Endothelial cell (in vitro differentiated cells): ENCODE measurements around the gene OR2F2. TPM values are rescaled to one million over a fixed set of nuclear protein-coding genes. Genes with fewer than 3 reads are reported as not detected.

ENCODE experiments used
- DNase-seq: peaks from one replicate; pipeline ENCODE4 v3.0.0; 2021; ENCODE audit warnings: low spot score
- H3K27ac Mint-ChIP-seq: one replicate; pipeline ENCODE4 v1.8.0; 2021; ENCODE audit warnings: mixed read lengths, inconsistent platforms; ENCODE audit not compliant: unreplicated experiment
- H3K27me3 Mint-ChIP-seq: one replicate; pipeline ENCODE4 v1.8.0; 2021; ENCODE audit warnings: mild to moderate bottlenecking, moderate library complexity, mixed read lengths, inconsistent platforms; ENCODE audit not compliant: unreplicated experiment
- H3K36me3 Mint-ChIP-seq: one replicate; pipeline ENCODE4 v1.8.0; 2021; ENCODE audit warnings: mild to moderate bottlenecking, low read depth, mixed read lengths, inconsistent platforms; ENCODE audit not compliant: unreplicated experiment
- H3K4me1 Mint-ChIP-seq: one replicate; pipeline ENCODE4 v1.8.0; 2021; ENCODE audit warnings: mild to moderate bottlenecking, mixed read lengths, inconsistent platforms; ENCODE audit not compliant: unreplicated experiment
- H3K4me3 Mint-ChIP-seq: one replicate; pipeline ENCODE4 v1.8.0; 2021; ENCODE audit warnings: mild to moderate bottlenecking, mixed read lengths, inconsistent platforms; ENCODE audit not compliant: unreplicated experiment
- H3K9me3 Mint-ChIP-seq: one replicate; pipeline ENCODE4 v1.8.0; 2021; ENCODE audit warnings: mixed read lengths, inconsistent platforms; ENCODE audit not compliant: unreplicated experiment
- long read RNA-seq: library from polyadenylated mRNA; unstranded; transcript quantifications from one replicate; pipeline ENCODE4 v2.0.0, GENCODE V29; 2020; ENCODE audit not compliant: unreplicated experiment
- total RNA-seq: library from RNA; stranded (reverse); fragmentation: NEBNext Ultra II Directional; extraction: Animal tissue kit (Norgen Biotek cat#: 25700); gene quantifications from one replicate; pipeline ENCODE4 v1.2.1, GENCODE V29; 2021; ENCODE audit not compliant: unreplicated experiment
- TF ChIP-seq, protein P1 (sequence below): fragments of 200-600 bp; sonication (generic); IDR thresholded peaks from one replicate; pipeline ENCODE4 v1.5.0; 2021; ENCODE audit warnings: antibody characterized with exemption; ENCODE audit not compliant: unreplicated experiment

Gene OR2F2, protein sequence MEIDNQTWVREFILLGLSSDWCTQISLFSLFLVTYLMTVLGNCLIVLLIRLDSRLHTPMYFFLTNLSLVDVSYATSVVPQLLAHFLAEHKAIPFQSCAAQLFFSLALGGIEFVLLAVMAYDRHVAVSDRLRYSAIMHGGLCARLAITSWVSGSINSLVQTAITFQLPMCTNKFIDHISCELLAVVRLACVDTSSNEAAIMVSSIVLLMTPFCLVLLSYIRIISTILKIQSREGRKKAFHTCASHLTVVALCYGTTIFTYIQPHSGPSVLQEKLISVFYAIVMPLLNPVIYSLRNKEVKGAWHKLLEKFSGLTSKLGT
- total RNA-seq: not detected
- long read RNA-seq: 0 reads

DNA sequence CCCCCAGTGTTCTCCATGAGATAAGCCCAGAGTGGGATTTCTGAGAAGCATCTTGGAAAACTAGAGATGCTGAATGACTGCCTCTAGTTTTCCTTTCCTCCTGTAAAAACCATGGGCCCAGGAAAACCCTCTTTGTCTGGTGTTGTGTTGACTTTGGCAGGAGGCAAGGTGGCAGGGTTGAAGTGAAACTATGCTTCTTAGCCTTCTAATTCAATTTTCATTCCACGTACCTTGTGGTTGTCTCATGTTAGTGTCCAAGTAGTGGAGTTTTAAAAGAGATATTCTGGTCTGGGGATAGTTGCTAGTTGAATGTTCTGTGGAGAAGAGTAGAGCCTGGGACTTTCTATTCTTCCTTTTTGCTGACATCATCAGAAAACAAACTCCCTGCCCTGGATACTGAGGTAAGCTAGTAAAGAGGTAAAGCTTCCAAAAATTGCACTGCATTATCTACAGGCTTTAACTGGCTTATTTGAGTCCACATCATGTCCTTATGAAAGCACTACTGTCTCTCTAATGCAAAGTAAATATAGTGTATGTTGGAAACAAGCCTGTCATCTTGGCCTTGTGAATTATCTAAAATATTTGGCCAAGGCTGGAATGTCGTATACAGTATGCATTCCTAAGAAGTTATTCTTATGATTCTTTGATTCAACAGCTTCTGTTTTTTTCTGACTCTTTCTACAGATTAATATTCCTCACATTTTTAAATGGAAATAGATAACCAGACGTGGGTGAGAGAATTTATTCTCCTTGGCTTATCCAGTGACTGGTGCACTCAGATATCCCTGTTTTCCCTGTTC lies at the start of gene OR2F2:
OR2F2 (plus strand) TSS at position 708 of the 800 bp plus-strand sequence; CDS start at position 708, 0 bp downstream.
- no peak for DNase-seq
- peaks cover 2% of the 10 kb centered on the region for H3K27me3 Mint-ChIP-seq
- H3K36me3 Mint-ChIP-seq: no peaks in the 10 kb centered on the region
- H3K4me1 Mint-ChIP-seq: no peaks in the 10 kb centered on the region
- TF ChIP-seq, protein P1, sequence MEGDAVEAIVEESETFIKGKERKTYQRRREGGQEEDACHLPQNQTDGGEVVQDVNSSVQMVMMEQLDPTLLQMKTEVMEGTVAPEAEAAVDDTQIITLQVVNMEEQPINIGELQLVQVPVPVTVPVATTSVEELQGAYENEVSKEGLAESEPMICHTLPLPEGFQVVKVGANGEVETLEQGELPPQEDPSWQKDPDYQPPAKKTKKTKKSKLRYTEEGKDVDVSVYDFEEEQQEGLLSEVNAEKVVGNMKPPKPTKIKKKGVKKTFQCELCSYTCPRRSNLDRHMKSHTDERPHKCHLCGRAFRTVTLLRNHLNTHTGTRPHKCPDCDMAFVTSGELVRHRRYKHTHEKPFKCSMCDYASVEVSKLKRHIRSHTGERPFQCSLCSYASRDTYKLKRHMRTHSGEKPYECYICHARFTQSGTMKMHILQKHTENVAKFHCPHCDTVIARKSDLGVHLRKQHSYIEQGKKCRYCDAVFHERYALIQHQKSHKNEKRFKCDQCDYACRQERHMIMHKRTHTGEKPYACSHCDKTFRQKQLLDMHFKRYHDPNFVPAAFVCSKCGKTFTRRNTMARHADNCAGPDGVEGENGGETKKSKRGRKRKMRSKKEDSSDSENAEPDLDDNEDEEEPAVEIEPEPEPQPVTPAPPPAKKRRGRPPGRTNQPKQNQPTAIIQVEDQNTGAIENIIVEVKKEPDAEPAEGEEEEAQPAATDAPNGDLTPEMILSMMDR: no peak
- no peak within 1 kb of the TSS for H3K27ac Mint-ChIP-seq
- H3K9me3 Mint-ChIP-seq: no peaks in the 10 kb centered on the region
- no peak within 1 kb of the TSS for H3K4me3 Mint-ChIP-seq

DNA sequence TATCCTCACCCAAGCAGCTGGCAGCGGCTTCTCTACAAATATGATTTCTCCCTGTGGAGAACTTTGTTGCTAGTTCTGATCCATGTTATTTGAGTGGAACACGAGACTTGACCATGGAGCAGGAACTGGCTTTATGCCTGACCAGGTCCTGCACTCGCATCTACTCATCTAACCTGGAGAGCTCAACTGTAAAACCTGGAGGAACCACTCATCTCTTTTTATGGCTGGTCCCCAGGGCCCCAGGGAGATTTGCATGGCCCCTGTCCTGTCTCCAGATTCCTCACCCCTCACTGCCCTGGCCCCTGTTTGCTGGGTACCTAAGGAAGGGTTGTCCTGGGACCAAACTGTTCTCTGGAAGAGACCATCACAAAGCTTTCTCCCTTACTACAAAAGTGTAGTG lies 49.1 kb upstream of the OR2F2 start:
- H3K4me3 Mint-ChIP-seq: no peak overlapping the region
- peaks cover 14% of the 10 kb centered on the region for H3K36me3 Mint-ChIP-seq
- TF ChIP-seq, protein P1: no peak

DNA sequence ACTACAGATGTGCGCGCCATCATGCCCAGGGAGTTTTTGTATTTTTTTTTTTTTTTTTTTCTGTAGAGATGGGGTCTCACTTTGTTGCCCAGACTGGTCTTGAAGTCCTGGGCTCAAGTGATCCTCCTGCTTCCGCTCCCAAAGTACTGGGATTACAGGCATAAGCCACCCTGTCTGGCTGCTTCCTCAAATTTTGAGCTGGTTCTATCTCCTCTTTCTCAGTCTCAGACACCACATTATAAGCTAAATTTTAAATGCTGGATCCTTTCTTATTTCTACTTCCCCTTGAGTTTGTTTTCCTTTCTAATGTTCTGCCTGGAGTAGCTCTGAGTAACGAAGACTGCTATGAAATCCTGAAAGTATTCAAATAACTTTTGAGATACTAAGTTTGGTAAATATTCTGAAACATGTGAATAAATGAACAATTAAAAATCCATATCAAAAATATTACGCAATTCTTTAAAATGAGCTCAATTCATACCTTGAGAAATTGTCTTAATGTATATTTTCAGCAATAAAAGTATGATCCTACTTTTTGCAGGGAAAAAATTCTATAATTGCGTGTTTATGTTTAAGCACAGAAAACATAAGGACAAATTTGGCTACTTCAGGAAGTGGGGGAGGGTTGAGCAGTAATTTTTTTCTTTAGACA lies 48.1 kb upstream of the OR2F2 start:
- H3K36me3 Mint-ChIP-seq: peaks cover 14% of the 10 kb centered on the region
- H3K9me3 Mint-ChIP-seq: no peaks in the 10 kb centered on the region
- H3K27ac Mint-ChIP-seq: no peak overlapping the region
- peak overlapping the region; percentile 7 for H3K4me3 Mint-ChIP-seq
- TF ChIP-seq, protein P1: no peak
- peaks cover 2% of the 10 kb centered on the region for H3K27me3 Mint-ChIP-seq
- peaks cover 20% of the 10 kb centered on the region for H3K4me1 Mint-ChIP-seq
- no peak for DNase-seq

More for the DNA sequence above, 49.1 kb upstream of the OR2F2 start:
- H3K4me1 Mint-ChIP-seq: peaks cover 24% of the 10 kb centered on the region
- H3K27ac Mint-ChIP-seq: no peak overlapping the region
- peaks cover 2% of the 10 kb centered on the region for H3K27me3 Mint-ChIP-seq
- no peak for DNase-seq
- no peaks in the 10 kb centered on the region for H3K9me3 Mint-ChIP-seq

DNA sequence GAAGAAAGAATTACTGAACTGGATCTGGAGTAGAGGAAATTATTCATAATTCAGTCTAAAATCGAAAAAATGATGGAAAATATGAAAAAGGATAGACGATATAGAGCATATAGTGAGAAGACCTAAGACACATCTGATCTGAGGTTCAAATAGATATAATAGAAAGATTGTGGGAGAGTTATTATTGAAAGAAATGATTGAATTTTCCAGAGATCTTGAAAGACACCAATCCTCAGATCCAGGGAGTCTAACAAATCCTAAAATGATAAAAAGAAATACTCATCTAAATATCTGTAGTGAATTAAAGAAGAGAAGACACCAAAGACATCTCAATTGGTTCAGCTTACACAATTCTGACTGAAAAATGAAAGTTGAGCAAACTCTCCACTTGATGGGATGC lies 46.0 kb upstream of the OR2F2 start:
- no peaks in the 10 kb centered on the region for H3K27me3 Mint-ChIP-seq
- H3K4me3 Mint-ChIP-seq: no peak overlapping the region
- H3K9me3 Mint-ChIP-seq: no peaks in the 10 kb centered on the region
- H3K27ac Mint-ChIP-seq: no peak overlapping the region
- peaks cover 13% of the 10 kb centered on the region for H3K4me1 Mint-ChIP-seq
- DNase-seq: no peak
- TF ChIP-seq, protein P1: no peak
- H3K36me3 Mint-ChIP-seq: peaks cover 14% of the 10 kb centered on the region
